Effector memory CD4-positive, alpha-beta T cell (primary cell): Measurements from ENCODE around the gene GPR171.
"Not testable (repeated sequence)": the region's sequence is repeated elsewhere in the genome, so short reads cannot be mapped to it uniquely, and the experiment has no call there.

Experiments
- DNase-seq, 3 donors: peaks; one replicate each; pipeline ENCODE4 v3.0.0-alpha.2; 2020
- H3K27ac ChIP-seq: 2 replicates; pipeline ENCODE4 v1.7.0; 2013; ENCODE audit warnings: mild to moderate bottlenecking, low read length, moderate library complexity; ENCODE audit not compliant: insufficient read depth, poor library complexity, severe bottlenecking
- H3K27me3 ChIP-seq: replicated peaks from 2 replicates; pipeline ENCODE4 v1.7.0; 2013; ENCODE audit warnings: mild to moderate bottlenecking, low read length; ENCODE audit not compliant: insufficient read depth, control insufficient read depth, poor library complexity, severe bottlenecking
- H3K36me3 ChIP-seq: 2 replicates; pipeline ENCODE4 v1.7.0; 2013; ENCODE audit warnings: mild to moderate bottlenecking, low read length, moderate library complexity; ENCODE audit not compliant: control insufficient read depth, insufficient read depth
- H3K4me1 ChIP-seq: 2 replicates; pipeline ENCODE4 v1.7.0; 2013; ENCODE audit warnings: low read length, mild to moderate bottlenecking; ENCODE audit not compliant: control insufficient read depth, insufficient read depth, poor library complexity, severe bottlenecking
- H3K4me3 ChIP-seq: 2 replicates; pipeline ENCODE4 v1.7.0; 2013; ENCODE audit warnings: low read length, low read depth, mild to moderate bottlenecking; ENCODE audit not compliant: insufficient read depth, poor library complexity, severe bottlenecking
- H3K9me3 ChIP-seq: 2 replicates; pipeline ENCODE4 v1.7.0; 2013; ENCODE audit warnings: mild to moderate bottlenecking, low read length, moderate library complexity; ENCODE audit not compliant: control insufficient read depth

The GPR171 gene

GRCh38 chr3:151182349-151183079 lies 20.5 kb downstream of the GPR171 start:
- no peaks in the 10 kb centered on the region for H3K36me3 ChIP-seq
- H3K27ac ChIP-seq, result no peak overlapping the region
- H3K9me3 ChIP-seq, result no peaks in the 10 kb centered on the region
- H3K4me3 ChIP-seq, result no peak overlapping the region
- H3K4me1 ChIP-seq, result peaks cover 8% of the 10 kb centered on the region
- H3K27me3 ChIP-seq, result no peaks in the 10 kb centered on the region
- no peak for DNase-seq

- H3K27ac ChIP-seq, result no peak overlapping the region
- H3K4me1 ChIP-seq, result peaks cover 8% of the 10 kb centered on the region
- no peaks in the 10 kb centered on the region for H3K27me3 ChIP-seq
- H3K36me3 ChIP-seq, result no peaks in the 10 kb centered on the region
- no peak overlapping the region for H3K4me3 ChIP-seq
- no peaks in the 10 kb centered on the region for H3K9me3 ChIP-seq
- no peak for DNase-seq
These were observed 24.7 kb downstream of the GPR171 start for GRCh38 chr3:151178208-151178845.

- Histone ChIP-seq H3K27me3 (no peaks in the 10 kb centered on the region), H3K27ac (no peak overlapping the region), H3K4me3 (no peak overlapping the region), H3K9me3 (no peaks in the 10 kb centered on the region), H3K36me3 (no peaks in the 10 kb centered on the region), H3K4me1 (peaks cover 13% of the 10 kb centered on the region)
- no peak for DNase-seq
These were observed 27.1 kb downstream of the GPR171 start for GRCh38 chr3:151175952-151176351.

GRCh38 chr3:151174351-151174750 lies 28.7 kb downstream of the GPR171 start:
- H3K27me3 ChIP-seq, result no peaks in the 10 kb centered on the region
- no peak for DNase-seq
- H3K4me1 ChIP-seq, result peaks cover 19% of the 10 kb centered on the region
- H3K4me3 ChIP-seq, result no peak overlapping the region
- H3K36me3 ChIP-seq, result no peaks in the 10 kb centered on the region
- no peaks in the 10 kb centered on the region for H3K9me3 ChIP-seq
- no peak overlapping the region for H3K27ac ChIP-seq

GRCh38 chr3:151171145-151171757 lies 31.8 kb downstream of the GPR171 start:
- H3K27me3 ChIP-seq, result no peaks in the 10 kb centered on the region
- H3K27ac ChIP-seq, result peak overlapping the region; percentile 34
- H3K4me1 ChIP-seq, result peaks cover 19% of the 10 kb centered on the region
- H3K9me3 ChIP-seq, result no peaks in the 10 kb centered on the region
- no peak for DNase-seq
- H3K36me3 ChIP-seq, result no peaks in the 10 kb centered on the region
- no peak overlapping the region for H3K4me3 ChIP-seq

- not testable (repeated sequence) for H3K36me3 ChIP-seq, H3K27me3 ChIP-seq, H3K4me3 ChIP-seq, DNase-seq, H3K27ac ChIP-seq, H3K9me3 ChIP-seq
- peaks cover 19% of the 10 kb centered on the region for H3K4me1 ChIP-seq
These were observed 32.9 kb downstream of the GPR171 start for GRCh38 chr3:151169948-151170679.

GRCh38 chr3:151169262-151169947 lies 33.6 kb downstream of the GPR171 start:
- H3K27ac ChIP-seq, result no peak overlapping the region

GRCh38 chr3:151168269-151169094 lies 34.5 kb downstream of the GPR171 start:
- peaks cover 19% of the 10 kb centered on the region for H3K4me1 ChIP-seq
- no peak overlapping the region for H3K27ac ChIP-seq
- no peaks in the 10 kb centered on the region for H3K27me3 ChIP-seq
- DNase-seq, result peak; percentile 59 to 71 (median 63)
- H3K36me3 ChIP-seq, result no peaks in the 10 kb centered on the region
- no peak overlapping the region for H3K4me3 ChIP-seq
- H3K9me3 ChIP-seq, result no peaks in the 10 kb centered on the region

More at GRCh38 chr3:151169262-151169947, 33.6 kb downstream of the GPR171 start:
- Histone ChIP-seq H3K4me1 (peaks cover 19% of the 10 kb centered on the region), H3K4me3 (no peak overlapping the region), H3K36me3 (no peaks in the 10 kb centered on the region), H3K27me3 (no peaks in the 10 kb centered on the region), H3K9me3 (no peaks in the 10 kb centered on the region)
- no peak for DNase-seq

- no peak overlapping the region for H3K27ac ChIP-seq
- H3K4me3 ChIP-seq, result no peak overlapping the region
- H3K9me3 ChIP-seq, result no peaks in the 10 kb centered on the region
- no peaks in the 10 kb centered on the region for H3K36me3 ChIP-seq
- peaks cover 9% of the 10 kb centered on the region for H3K4me1 ChIP-seq
- no peak for DNase-seq
- H3K27me3 ChIP-seq, result no peaks in the 10 kb centered on the region
These were observed 36.9 kb downstream of the GPR171 start for GRCh38 chr3:151166161-151166560.
